Germinal center (tissue), 1 donor: ENCODE data around the gene INKA1.
A peak's percentile ranks its signal among the peaks of the same experiment; 100 is the strongest.
"Not testable (repeated sequence)": the region's sequence is repeated elsewhere in the genome, so short reads cannot be mapped to it uniquely, and the experiment has no call there.

Experiments
- DNase-seq: peaks from one replicate; pipeline ENCODE4 v3.0.0; 2012; ENCODE audit warnings: mixed read lengths, low spot score

INKA1 gene

DNA sequence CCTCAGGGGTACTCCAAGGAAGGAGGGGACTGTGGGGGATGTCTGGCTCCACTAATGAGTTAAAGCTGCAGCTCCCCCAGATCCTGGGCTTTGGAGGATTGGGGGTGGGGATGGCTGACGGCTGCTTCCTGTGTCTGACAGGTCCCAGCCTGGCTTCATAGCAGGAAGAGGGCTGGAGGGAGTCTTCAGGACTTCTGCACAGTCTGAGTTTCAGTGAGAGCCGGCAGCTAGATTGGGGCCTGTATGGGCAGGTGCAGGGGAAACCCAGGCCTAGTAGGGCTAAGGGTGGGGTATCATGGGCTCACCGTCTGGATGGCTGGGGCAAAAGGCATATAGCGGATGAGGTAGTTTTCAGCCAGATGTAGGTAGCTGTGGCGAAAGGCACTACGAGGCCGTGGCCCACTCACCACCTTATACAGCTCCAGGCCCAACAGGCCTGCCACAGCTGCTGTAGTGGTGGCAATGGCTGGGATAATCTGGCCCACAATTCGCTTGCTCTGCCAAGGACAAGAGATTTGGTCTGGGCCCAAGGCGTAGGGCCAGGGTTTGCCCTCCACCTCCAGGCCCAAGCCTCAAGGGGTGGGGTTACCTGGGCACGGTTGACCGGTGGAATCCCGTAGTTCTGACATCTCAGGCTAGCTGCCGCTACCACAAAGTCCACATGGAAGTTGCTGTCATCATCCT is 4.5 kb downstream of the INKA1 start:
- DNase-seq, result no peak

DNA sequence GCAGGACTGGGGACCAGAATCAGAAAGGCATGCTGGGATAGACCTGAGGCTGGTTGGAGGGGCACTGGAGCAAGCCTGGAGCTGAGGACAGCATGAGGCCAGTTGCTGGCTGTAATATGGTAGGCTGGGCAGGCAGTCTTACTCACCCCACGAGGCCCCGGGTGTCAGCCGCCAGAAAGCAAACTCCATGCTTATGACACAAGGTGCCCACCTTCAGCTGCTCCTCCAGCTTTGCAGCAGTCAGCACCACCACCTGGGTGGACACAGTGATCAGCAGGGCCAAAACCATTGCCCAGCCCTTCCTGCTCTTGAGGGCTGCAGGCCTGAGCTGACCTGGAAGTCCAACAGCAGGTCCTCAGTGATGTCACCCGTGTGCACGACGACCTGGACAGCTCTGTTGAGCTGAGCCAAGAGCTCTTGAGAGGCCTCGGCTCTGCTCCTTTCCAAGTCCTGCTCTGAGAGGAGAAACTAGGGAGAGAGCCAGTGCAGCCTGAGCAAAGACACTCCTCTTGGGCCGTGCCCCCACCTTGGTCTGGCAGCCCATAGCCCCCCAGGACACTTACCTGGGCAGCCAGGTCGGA is 9.9 kb downstream of the INKA1 start:
- DNase-seq, result no peak

DNA sequence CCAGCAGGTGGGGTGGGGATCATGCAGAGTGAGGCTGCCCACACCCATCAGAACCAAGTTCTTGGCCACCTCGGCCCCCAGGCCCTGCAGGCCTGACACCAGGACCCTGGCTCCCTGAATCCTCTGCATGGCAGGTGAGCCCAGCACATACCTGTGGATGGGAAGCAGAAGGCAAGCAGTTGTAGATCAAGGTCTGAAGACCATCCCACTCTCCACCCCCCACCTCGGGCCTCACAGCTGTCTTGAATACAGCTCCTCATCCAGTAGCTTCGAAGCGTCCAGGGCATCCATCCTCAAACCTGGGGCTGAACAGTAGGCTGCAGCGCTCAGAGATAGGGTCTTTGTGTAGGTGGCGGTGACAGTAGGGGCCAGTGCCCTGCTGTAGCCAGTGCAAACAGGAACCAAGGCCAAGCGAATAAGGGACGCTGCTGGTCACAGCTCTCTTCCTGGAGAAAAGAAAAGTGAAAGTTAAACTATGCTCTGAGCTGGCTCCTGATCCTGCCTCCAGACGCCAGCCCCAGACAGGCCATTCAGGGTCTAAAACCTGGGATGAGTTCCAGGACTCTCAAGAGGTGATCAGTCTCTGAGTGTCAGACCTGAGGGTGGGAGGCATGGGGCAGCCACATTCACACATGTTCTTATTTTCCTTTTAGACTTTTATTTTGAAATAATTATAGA is 10.6 kb downstream of the INKA1 start, which contains the start of gene UBA7:
Gene UBA7, minus strand, starts transcription at position 457 of the 678 bp plus-strand sequence. Its CDS starts 166 bp downstream, at position 291.
- peak; percentile 73 for DNase-seq

DNA sequence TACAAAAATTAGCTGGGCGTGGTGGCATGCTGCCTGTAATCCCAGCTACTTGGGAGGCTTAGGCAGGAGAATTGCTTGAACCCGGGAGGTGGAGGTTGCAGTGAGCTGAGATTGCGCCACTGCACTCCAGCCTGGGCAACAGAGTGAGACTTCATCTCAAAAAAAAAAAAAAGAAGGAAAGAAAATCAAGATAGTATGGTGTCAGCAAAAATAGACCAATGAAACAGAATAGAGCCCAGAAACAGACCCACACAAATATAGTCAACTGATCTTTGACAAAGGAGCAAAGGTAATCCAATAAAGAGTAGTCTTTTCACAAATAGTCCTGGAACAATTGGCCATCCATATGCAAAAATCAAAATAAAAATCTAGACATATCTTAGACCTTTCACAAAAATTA is 20.1 kb downstream of the INKA1 start:
- DNase-seq, result not testable (repeated sequence)

DNA sequence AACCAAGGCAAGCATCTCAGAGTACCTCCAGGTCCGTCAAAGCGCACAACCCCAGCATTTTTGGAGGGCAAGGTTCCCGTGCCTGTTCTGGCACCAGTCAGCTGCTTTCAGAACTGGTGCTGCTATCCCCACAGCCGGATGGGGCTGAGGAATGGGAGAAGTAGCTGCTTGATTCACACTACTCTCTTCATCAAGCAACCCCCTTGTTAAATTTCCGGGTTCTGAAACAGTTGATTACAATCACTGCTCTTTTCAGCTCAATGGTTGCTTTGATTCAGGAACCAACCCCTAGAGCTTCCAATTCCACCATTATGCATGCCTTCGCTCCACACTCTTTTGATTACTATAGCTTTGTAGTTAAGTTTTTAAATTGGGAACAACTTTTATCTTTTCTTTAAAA is 23.0 kb downstream of the INKA1 start:
- no peak for DNase-seq

DNA sequence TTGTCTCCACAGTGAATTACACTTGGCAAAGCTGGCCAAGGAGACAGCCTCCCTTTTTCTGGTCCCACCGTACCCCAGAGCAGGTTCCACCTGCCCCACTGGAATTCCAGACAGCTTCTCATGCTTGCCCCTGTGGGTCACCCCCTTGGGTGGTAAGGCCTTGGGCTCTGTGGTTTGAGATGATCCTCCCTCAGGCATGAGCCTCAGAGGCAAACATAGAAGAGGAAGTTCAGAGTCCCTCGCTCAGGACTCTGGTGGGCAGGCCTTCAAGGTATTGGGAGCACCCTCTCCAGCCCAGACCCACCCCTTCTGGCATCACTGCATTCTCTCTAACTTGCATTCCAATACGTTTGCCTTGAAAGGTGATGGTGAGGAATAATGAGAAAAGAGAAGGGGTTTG is 28.3 kb downstream of the INKA1 start:
- no peak for DNase-seq

DNA sequence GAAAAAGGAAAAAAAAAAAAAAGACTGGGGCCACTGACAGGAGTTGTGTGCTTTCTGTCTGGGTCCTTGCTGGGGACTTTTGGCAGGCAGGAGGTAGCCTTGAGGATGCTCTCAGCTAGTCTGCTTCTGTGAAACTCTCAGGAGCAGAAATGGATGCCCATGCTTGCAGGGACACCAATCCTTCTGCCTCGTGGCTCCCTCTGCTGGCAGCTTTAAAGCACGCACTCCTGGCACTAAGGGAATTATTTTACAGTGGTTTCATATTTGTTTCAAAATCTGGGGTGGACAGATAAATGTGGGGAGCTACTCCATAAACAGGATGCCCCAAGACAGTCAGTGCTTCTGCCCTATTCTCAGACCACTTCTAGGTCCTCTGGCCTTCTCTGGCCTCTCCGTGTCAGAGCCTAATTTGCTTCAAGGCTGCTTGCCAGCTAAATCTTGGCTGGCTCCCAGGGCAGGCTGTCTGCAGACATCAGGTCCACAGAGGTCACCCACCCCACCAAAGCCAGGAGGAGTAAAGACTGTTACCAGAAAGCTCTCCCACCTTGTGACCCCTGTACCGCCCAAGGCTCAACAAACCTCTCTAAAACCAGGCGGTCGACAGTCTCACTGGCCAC is 36.2 kb downstream of the INKA1 start:
- DNase-seq, result peak; percentile 75

DNA sequence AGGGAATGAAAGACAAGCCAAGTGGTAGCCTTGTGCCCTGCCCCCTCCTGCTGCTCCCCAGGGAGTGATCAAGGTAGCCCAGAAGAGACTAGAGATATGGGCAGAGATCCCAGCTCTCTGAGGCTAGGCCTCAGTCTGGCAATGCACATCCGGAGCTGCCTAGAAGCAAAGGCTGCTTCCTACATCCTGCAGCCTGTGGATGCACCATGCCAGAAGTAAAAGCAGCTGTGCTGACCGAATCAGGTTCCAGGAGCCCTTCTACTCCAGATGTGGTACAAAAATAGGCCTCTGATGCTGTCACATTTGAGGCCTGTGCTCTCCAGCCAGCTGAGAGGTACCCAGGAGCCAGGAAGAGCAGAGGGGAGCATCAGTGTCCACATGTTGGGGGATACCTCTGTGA is 37.3 kb downstream of the INKA1 start:
- DNase-seq, result no peak

DNA sequence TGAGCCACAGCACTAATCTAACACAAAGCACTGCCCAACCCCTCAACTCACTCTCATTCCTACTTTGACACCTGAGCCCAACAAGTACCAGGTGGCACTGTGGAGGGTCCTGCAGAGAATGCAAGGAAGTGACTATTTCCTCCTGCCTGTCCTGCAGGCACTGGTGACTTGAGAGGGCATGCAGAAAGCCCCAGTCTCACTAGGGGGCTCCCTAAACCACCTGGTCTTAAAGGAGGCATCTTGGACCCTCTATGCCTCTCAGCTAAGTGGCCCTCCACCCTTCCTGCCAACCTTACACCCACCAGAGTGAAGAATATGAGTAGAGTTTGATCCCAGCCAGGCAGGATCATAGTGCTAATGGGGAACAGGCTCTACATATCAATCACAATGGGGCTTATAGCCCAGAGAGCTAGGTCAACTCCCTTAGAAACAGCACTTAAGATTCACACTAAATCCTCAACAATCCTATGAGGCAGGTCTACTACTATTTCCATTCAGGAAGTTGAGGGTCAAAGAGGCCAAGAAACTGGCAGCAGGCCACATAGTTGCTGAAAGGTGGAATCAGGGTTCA is 38.1 kb downstream of the INKA1 start:
- peak; percentile 51 for DNase-seq

DNA sequence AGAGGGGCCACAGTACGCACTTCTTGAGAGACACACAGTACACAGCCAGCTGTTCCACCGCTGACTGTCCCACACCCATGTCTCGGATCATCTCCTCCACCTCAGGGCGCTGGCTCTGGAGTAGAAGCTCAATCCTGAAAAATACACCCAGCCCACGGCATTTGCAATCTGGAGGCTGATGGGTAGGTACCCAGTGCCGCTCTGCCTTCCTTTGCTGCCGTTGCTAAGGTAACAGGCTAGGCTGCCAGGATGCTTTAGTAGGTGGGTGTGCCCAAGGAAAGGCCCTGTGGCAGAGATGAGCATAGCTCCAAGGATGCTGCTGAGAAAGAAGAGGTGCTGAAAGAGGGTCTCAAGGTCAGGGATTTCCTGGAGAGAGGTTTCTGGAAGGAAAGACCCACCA is 38.7 kb downstream of the INKA1 start:
- no peak for DNase-seq

DNA sequence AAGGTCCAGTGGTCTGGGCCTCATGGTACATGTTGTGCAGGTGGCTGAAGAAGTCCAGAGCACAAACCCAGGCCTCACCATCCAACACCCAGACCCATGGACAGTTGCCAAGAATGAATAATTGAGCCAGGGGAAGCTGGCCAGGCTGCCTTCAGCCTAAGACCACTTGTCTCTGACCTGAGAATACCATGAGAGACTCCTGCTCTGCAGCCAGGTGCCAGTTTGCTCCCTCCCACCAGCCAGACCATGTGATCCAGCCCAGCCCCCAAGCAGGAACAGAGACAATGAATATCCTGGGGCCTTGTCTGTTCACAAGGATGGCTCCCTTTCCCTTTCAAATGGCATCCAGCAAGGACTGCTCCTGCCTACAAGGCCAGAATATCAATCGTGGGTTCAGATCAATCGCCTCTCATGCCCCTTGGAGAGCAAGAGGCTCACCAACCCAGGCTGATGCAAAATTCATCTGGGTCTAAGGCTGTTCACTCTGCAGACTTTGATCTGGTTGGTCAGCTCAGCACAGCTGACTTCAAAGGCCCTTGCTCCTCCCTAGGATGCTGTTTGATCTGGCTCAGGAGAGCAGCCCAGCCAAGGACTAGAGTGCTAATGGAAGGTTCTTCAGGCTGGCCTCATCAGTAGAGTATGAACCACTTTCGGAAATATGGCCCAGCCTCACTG is 39.9 kb downstream of the INKA1 start:
- no peak for DNase-seq

DNA sequence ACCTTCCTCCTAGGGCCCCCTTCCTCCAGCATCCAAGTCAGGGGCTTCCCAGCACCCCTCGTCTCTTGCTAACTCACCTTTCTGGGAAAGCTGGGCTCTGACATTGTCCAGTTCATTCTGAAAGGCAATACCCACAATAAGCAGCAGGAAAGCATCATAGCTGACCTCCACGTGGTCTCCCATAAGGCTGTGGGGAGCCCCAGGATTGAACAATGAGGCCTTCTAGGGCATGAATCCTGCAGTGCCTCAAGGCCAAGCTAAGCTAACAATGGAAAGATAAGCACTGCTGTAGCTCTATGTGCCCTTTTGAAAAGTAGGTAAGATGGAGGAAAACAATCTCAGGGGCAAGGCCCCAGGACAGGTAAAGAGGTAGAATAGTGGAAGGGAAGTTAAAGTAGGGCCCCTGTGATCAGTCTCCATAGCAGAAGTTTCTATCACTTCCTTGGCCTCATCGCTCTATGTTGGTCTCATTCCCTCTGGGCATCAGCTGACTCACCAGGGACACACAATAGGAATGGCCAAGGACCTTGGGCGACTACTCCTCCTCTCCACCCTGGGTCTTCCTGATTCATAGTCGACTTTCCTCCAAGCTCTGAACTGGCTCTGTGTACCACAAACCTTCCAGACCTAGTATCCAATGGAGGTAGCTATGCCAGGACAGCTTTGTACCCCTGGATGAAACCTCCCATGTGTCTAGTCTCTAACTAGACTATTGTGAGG is 41.6 kb downstream of the INKA1 start:
- no peak for DNase-seq

DNA sequence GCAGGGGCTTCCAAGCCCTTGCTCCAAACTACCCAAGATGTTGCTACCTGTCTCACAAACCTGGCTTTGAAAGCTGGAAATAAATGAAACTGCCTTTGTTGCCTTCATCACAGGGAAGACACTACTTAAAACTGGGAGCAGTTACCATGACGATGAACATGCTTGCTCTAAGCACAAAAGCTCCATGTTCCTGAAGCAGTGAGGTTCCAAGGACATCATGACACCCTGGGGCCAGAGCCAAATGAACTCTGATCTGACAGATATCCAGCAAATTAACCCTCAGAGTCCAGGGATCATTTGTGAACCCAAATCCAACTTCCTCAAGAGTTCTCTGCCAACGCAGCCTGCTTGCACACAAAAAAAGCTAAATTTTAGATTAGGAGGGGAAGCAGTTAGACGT is 42.6 kb downstream of the INKA1 start:
- DNase-seq, result no peak
